ENCODE data around the gene LPCAT1.

DNA sequence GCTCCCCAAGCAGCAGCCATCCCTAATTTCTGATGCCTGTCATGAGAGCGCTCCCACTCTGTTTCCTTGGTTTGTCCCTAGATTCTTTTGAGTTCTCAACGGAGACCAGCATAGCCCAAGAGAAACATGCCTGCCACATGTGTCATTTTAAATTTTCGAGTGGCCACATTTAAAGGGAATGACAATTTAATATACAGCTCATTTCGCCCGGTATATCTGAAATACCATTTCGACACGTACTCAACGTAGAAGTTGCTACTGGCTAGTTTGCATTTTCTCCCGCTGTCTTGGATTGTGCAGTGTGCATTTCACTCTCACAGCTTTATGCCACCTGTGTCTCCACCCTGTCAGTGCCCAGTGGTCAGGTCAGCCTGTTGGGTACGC, 21.0 kb downstream of the LPCAT1 start:
- TF ChIP-seq CTCF (conservative IDR thresholded peaks at IDR 0.05; ENCODE audit: low read length): no peak
- no peak for TF ChIP-seq EZH2phosphoT487 (IDR thresholded peaks at IDR 0.05; ENCODE audit: borderline replicate concordance)

Data from Loucy (cell line).